OCI-LY3 (cell line): ENCODE data around the gene PIN1.
"Not testable (repeated sequence)": the region's sequence is repeated elsewhere in the genome, so short reads cannot be mapped to it uniquely, and the experiment has no call there.

Source experiments
- H2AFZ ChIP-seq: fragments of 200-600, 300-600 bp; shearing (Covaris generic); 2 replicates; pipeline ENCODE4 v1.6.0; 2014; ENCODE audit warnings: antibody characterized with exemption, low read depth, low read length
- H3K27ac ChIP-seq: fragments of 200-600, 300-600 bp; sonication (generic); 2 replicates; pipeline ENCODE4 v1.5.1; 2014; ENCODE audit warnings: mild to moderate bottlenecking, low read length, moderate library complexity, mixed read lengths
- H3K27me3 ChIP-seq: fragments of 200-600, 300-600 bp; sonication (generic); 2 replicates; pipeline ENCODE4 v1.6.1; 2014; ENCODE audit warnings: low read depth, low read length, mixed read lengths
- H3K36me3 ChIP-seq: fragments of 200-600, 300-600 bp; sonication (generic); replicated peaks from 2 replicates; pipeline ENCODE3; 2014; ENCODE audit warnings: low read depth, low read length, mixed read lengths
- H3K4me1 ChIP-seq: fragments of 300-600, 200-600 bp; sonication (generic); 2 replicates; pipeline ENCODE4 v1.6.1; 2014; ENCODE audit warnings: low read length, mixed read lengths
- H3K4me2 ChIP-seq: fragments of 200-600, 300-600 bp; sonication (generic); 2 replicates; pipeline ENCODE4 v1.6.1; 2014; ENCODE audit warnings: low read length, mixed read lengths
- H3K4me3 ChIP-seq: fragments of 300-600, 200-600 bp; sonication (generic); 2 replicates; pipeline ENCODE4 v1.5.1; 2014; ENCODE audit warnings: antibody characterized with exemption, mild to moderate bottlenecking, low read length, moderate library complexity
- H3K79me2 ChIP-seq: fragments of 300-600, 200-600 bp; shearing (Covaris generic); 2 replicates; pipeline ENCODE4 v1.6.1; 2014; ENCODE audit warnings: mild to moderate bottlenecking, low read length, mixed read lengths
- H3K9ac ChIP-seq: fragments of 300-600, 200-600 bp; shearing (Covaris generic); 2 replicates; pipeline ENCODE4 v1.6.0; 2014; ENCODE audit warnings: mild to moderate bottlenecking, low read length, moderate library complexity
- H3K9me3 ChIP-seq: fragments of 200-600, 300-600 bp; shearing (Covaris generic); 2 replicates; pipeline ENCODE4 v1.6.1; 2014; ENCODE audit warnings: low read length, mixed read lengths; ENCODE audit not compliant: insufficient read depth
- H4K20me1 ChIP-seq: fragments of 200-600, 300-600 bp; sonication (generic); 2 replicates; pipeline ENCODE4 v1.6.1; 2016; ENCODE audit warnings: low read length, mixed read lengths; ENCODE audit not compliant: insufficient read depth
- CTCF ChIP-seq: fragments of 200-600, 300-600 bp; sonication (generic); IDR thresholded peaks from 2 replicates; pipeline ENCODE4 v1.5.1; 2014; ENCODE audit warnings: antibody characterized with exemption, low read length, low read depth
- EZH2phosphoT487 ChIP-seq: fragments of 200-600 bp; shearing (Covaris generic); IDR thresholded peaks from 2 replicates; pipeline ENCODE4 v1.6.1; 2018; ENCODE audit warnings: antibody characterized with exemption, mixed run types, low read depth

The PIN1 gene

GRCh38 chr19:9834726-9835506 lies at the start of gene PIN1:
PIN1 (plus strand) TSS chr19:9835318; CDS start chr19:9835345, 27 bp downstream.
- H3K4me2 ChIP-seq, result peak within 1 kb of the TSS; percentile 82
- H3K4me1 ChIP-seq, result peaks cover 12% of the 10 kb centered on the region
- peak within 1 kb of the TSS; percentile 91 for H2AFZ ChIP-seq
- peak within 1 kb of the TSS; percentile 86 for H3K4me3 ChIP-seq
- H3K36me3 ChIP-seq, result peaks cover 20% of the 10 kb centered on the region
- no peak within 1 kb of the TSS for H3K27ac ChIP-seq
- peak within 1 kb of the TSS; percentile 76 for H3K9ac ChIP-seq
- peaks cover 32% of the 10 kb centered on the region for H3K79me2 ChIP-seq
- TF ChIP-seq CTCF (peak; percentile 39), EZH2phosphoT487 (no peak)
- H4K20me1 ChIP-seq, result peaks cover 5% of the 10 kb centered on the region; the same call in 1 of the 2 replicates
- H3K9me3 ChIP-seq, result no peaks in the 10 kb centered on the region
- no peaks in the 10 kb centered on the region for H3K27me3 ChIP-seq

- Histone ChIP-seq H3K4me1 (peaks cover 12% of the 10 kb centered on the region), H3K27ac (peak overlapping the region; percentile 73), H3K36me3 (no peaks in the 10 kb centered on the region), H4K20me1 (no peaks in the 10 kb centered on the region), H3K4me3 (peak overlapping the region; percentile 86), H3K9ac (peak overlapping the region; percentile 86), H2AFZ (peak overlapping the region; percentile 87), H3K27me3 (no peaks in the 10 kb centered on the region), H3K4me2 (peak overlapping the region; percentile 97), H3K9me3 (no peaks in the 10 kb centered on the region), H3K79me2 (no peaks in the 10 kb centered on the region)
- TF ChIP-seq CTCF, result no peak
- no peak for TF ChIP-seq EZH2phosphoT487
Observed at GRCh38 chr19:9785367-9786331, 49.5 kb upstream of the PIN1 start.

GRCh38 chr19:9786342-9786741 lies 48.8 kb upstream of the PIN1 start:
- Histone ChIP-seq H3K27me3 (no peaks in the 10 kb centered on the region), H3K4me1 (peaks cover 12% of the 10 kb centered on the region), H3K36me3 (no peaks in the 10 kb centered on the region), H4K20me1 (no peaks in the 10 kb centered on the region), H3K79me2 (no peaks in the 10 kb centered on the region), H3K4me2 (peak overlapping the region; percentile 86), H3K27ac (no peak overlapping the region; the same call in 1 of the 2 replicates), H3K9me3 (no peaks in the 10 kb centered on the region), H3K4me3 (peak overlapping the region; percentile 85), H3K9ac (peak overlapping the region; percentile 69), H2AFZ (peak overlapping the region; percentile 87)
- TF ChIP-seq EZH2phosphoT487 (no peak), CTCF (no peak)

GRCh38 chr19:9786819-9787218 lies 48.3 kb upstream of the PIN1 start:
- Histone ChIP-seq H3K27me3 (no peaks in the 10 kb centered on the region), H3K36me3 (no peaks in the 10 kb centered on the region), H3K27ac (no peak overlapping the region), H3K4me2 (peak overlapping the region; percentile 86), H3K9me3 (no peaks in the 10 kb centered on the region), H3K79me2 (no peaks in the 10 kb centered on the region), H3K4me3 (peak overlapping the region; percentile 85), H4K20me1 (no peaks in the 10 kb centered on the region), H3K9ac (peak overlapping the region; percentile 69), H3K4me1 (peaks cover 12% of the 10 kb centered on the region), H2AFZ (no peak overlapping the region; the same call in 1 of the 2 replicates)
- TF ChIP-seq CTCF (no peak), EZH2phosphoT487 (no peak)

- H3K4me3 ChIP-seq, H3K27ac ChIP-seq, H4K20me1 ChIP-seq, H3K27me3 ChIP-seq, H3K79me2 ChIP-seq, H2AFZ ChIP-seq, H3K36me3 ChIP-seq, H3K9me3 ChIP-seq, H3K4me2 ChIP-seq, H3K9ac ChIP-seq: not testable (repeated sequence)
- H3K4me1 ChIP-seq, result peaks cover 12% of the 10 kb centered on the region
Observed at GRCh38 chr19:9788604-9789003, 46.5 kb upstream of the PIN1 start.
